HG02610 (cell line): ENCODE results near the gene ALKBH2.

Experiments
- ATAC-seq: cut with Tn5 transposase; IDR thresholded peaks from one replicate; pipeline ENCODE4 v1.9.1; 2021; ENCODE audit warnings: mild to moderate bottlenecking, moderate library complexity; ENCODE audit not compliant: unreplicated experiment

The ALKBH2 gene

GRCh38 chr12:109093022-109093918 is at the start of gene ALKBH2:
ALKBH2 (minus strand) TSS chr12:109093472; CDS start chr12:109092786, 686 bp downstream.
- peak; percentile 60 for ATAC-seq

DNA sequence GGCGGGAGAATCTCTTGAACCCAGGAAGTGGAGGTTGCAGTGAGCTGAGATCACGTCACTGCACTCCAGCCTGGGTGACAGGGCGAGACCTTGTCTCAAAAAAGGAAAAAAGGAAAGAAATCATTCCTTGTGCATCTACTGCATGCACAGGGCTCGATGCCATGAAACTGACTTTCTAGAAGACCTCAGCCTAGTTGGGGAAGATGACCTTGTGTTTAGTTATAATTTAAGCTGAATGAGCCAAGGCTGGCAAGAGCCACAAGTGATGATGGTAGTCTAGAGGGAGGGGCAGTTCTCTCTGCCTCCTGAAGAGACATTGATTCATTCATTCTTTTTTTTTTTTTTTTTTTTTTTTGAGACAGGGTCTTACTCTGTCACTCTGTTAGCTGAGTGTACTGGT is 47.3 kb upstream of the ALKBH2 start:
- ATAC-seq, result no peak

- no peak for ATAC-seq
Observed at GRCh38 chr12:109139791-109140190, 46.5 kb upstream of the ALKBH2 start.

GRCh38 chr12:109139360-109139759 is 46.1 kb upstream of the ALKBH2 start:
- no peak for ATAC-seq

DNA sequence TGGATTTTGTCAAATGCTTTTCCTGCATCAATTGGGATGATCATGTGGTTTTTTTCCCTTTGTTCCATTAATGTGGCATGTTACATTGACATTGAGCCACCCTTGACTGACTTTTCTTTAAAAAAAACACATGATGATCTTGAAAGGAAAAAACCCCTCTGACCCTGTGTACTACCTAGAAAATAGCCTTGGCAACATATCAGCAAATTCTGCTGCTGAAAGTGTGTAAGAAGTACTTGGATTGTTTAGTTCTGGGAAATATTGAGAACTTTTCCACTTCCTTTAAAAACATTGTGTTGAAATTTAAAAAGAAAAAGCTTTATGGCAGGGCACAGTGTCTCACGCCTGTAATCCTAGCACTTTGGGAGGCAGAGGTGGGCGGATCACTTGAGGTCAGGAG is 43.8 kb upstream of the ALKBH2 start:
- ATAC-seq, result no peak

DNA sequence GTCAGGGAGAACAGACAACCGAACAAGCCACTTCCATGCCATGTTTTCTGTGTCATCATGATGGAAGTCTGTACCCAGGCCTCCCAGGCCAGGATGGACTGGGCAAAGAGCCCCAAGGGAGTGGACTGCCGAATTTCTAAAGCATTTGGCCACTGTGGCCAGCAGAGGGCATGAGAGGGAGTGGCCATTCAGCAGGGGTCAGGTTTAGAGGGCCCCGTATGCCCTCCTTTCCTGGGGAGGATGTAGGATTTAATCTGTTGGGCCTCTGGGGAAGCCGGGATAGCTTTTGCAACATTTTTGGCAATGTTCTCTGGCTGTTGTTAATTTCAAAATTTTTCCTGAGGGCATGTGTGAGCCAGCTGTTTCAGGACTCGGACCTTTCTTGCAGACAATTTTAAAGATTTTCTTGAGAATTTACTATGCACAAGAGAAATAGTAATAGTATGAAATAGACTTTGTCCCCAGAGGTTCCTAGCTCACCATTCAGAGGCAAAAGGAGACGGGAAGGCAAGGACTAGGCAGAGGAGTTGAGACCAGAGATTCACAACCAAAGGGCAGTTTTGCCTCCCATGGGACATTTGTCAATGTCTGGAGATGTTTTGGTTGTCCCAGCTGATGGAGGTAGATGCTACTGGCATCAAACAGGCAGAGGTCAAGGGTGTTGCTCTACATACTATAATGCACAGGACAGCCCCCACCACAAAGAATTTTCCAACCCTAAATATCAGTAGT is 41.1 kb upstream of the ALKBH2 start:
- ATAC-seq, result no peak

DNA sequence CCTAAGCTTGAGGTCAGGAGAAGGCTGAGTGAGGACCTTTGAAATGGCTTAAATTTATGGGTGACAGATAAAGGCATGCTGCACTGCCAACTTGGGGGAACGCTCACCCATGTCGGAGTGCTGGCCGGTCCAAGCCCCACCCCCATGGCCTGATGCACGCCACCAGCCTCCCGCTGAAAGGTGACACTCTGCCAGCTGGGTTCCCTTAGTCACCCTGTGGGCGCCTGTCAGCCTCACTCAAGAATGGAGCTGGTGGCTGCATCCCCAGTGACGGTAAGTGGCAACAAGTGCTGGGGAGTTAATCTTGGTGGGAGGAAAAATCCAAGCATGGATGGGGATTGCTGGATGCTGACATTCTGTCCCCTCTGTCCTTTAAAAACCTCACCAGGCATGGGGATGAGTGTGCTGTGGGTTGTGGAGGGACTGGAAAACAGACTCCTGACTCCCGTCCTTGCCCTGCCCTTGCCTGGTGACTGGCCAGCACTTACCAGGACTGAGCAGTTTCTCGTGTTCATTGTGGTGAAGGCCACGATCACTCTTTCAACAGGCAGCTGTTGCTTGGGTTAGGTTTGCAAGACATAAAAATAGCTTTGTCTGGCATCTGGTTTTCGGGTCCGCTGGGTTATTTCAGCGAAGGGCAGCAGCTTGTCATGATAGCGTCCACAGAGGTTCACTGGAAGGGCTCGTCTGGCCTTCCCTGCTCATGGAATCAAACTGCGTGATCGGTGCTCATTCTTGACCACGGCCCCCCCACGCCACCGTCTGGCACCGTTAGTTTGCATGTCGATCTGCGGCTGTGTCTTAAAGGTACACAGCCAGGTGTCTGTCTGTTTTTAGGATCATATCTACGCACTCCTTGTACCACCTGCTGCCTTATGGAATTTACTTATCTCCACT is 38.1 kb upstream of the ALKBH2 start:
- ATAC-seq, result no peak

- ATAC-seq, result no peak
Observed at GRCh38 chr12:109130297-109131153, 37.3 kb upstream of the ALKBH2 start.

DNA sequence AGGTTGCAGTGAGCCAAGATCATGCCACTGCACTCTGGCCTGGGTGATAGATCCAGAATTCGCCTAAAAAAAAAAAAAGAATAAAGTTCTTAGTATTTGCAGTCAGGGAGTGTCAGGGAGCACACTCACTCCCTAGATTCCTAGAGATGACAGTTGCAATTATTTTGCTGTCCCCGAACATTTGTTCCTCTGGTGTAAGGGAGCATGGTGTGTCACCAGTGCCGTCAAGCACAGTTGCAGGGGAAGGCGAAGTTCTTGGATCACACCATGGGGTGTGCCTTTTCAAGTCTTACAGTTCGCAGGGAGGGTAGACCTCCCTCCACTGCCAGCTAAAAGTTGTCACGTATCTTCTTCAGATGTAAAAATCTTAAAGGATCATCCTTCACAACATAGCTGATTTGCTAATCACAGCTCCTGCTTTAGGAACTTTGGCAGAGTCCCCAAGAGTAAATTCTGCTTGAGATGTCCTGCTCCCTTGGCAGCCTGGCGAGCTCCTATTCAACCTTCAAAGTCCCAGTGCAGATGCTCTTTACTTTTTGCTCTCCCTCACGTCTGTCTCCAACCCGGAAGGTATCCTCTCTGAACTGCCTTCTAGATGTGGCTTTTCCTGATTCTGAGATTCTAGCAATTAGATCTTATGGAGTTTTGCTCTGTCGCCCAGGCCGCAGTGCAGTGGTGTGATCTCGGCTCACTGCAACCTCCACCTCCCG is 34.4 kb upstream of the ALKBH2 start:
- ATAC-seq, result no peak

GRCh38 chr12:109126784-109127183 is 33.5 kb upstream of the ALKBH2 start:
- ATAC-seq, result no peak

- no peak for ATAC-seq
Observed at GRCh38 chr12:109125791-109126190, 32.5 kb upstream of the ALKBH2 start.

DNA sequence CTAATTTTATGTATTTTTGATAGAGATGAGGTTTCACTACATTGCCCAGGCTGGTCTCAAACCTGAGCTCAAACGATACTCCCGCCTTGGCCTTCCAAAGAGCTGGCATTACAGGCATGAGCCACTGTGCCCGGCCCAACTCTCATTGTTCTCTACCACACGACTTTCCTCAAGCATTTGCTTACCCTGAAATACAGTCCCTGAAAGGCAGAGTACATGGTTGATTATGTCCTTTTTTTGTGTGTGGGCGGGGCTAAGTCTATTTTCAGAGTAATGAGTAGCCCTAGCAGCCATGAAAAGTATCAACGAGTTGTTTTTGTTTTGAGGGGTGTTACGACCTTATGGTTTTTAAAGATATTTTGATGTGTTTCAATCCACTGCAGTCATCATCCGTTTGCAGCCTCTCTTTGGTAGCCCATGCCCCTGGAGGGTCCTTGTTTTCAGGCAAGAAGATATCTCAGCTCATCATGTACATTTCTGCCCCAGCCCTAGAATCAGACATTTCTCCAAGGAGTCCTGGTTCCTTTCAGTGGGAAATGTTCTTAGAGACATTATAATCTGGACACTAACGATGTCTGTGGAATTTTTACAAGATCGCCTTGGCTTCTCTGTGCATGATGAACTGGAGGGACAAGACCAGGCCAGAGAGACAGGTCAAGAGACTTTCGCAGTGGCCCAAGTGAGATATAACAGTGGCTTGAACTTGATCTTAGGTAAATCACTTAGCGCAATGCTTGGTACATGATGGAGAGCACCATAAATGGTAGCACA is 31.8 kb upstream of the ALKBH2 start:
- no peak for ATAC-seq

DNA sequence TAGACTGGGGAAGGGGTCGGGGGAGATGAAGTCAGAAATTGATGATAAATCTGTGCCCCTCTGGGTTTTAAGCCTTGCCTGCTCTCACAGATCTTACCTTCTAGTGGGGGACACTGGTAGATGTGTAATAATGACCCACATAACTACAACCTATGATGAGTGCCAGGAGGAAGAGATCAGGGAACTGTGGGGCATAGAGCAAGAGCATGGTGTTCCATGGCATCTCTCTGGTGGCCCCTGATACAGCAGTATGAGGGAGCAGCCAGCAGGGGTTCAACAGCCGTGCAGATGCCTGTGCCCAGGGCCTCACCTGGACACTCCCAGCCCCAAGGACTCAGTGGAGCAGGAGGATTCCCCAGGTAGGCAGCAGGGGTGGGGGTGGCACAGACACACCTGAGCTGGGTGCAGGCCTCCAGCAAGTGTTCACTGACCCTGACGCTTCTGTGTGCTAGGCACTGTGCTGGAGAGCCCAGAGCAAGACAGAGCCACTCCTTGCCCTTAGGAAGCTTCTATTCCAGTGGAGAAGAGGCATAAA is 28.1 kb upstream of the ALKBH2 start:
- no peak for ATAC-seq

DNA sequence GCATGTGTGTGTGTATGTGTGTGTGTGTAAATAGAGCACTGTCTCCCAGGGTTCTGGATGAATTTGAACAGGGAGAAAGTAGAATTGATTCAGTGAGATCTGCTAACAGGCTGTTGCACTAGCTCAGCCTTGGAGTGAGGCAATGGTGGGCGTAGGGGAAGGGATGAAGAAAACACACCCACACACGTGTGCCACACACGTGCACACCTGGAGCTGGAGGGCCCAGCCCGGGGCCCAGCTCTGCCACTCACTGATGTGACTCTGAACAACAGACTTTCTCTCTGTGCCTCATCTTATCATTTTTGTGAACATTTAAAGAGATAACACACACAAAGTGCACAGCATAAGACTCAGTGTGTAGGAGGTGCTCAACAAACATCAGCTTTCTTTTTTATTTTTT is 27.3 kb upstream of the ALKBH2 start:
- ATAC-seq, result no peak

DNA sequence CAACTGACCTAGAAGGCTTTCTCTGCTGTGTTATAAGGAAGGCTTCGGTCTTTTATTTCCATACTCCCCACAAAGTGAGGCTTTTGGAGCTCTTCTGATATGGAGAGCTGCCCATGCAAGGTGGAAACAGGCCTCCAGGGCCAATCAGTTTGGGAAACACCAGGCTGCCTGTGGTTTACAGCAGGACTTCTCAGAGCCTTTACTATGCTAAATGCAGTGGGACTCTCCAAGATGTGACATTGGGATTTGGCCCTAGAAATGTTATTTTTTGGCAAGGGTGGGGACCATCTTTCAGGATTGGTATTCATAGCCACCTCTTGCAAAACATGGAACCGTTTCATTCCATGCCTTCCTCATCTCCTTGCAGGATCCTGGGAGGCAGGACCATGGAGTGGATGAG is 26.8 kb upstream of the ALKBH2 start:
- ATAC-seq, result no peak

DNA sequence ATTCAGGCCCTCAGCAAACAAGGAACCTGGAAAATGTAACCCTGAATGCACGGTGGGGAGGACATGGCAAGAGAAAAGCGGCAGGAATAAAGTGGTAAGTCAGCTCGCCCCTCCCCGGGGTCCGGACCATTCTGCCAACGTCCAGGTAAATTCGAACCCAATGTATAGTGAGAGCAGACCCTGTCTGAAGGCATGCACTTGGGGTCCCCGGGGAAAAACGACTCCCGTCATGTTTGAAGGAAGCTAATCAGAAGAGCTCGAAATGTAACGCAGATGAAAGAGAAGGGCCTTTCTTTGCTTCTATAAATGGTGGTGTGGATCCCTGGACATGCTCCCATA is 23.3 kb upstream of the ALKBH2 start:
- ATAC-seq, result no peak

DNA sequence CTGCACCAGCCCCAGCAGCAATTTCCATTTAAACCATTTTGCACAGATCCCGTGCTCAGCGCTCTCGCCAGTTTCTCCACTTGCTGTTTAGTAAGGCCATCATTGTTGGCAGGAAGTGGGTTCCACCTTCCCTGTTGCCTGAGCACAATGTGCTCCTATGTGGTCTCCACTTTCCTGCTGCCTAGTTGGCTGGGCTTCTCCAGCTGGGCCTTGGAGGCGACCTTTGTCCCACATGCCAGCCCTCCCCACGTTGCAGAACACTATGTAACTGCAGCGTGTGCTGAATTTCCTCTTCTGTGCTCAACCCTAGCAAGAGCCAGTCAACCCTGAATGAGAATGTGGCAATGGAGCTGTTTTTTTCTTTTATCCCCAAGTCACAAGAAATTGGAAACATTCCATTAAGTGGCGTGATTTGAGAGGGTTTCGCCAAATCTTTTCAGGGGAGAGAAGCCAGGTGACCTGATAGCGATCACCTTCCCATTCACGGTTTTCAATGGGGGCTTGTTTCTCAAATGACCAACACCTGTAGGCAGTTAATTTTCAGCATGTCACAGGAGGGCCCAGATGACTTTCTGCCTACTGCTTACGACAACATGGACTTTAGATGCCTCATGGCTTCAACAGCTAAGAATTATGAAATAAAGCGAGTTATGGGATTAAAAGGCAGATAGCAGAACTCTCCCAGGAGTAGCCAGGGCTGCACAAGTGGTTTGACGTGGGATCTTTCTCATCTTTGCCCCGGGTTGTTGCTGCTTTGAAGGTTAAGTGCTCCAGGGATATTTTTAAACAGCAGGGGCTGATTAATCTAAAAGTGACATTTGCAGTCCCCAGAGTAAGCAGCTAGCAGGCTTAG is 22.7 kb upstream of the ALKBH2 start, which contains the start of gene ACACB:
ACACB (plus strand) TSS at position 830 of the 853 bp plus-strand sequence. CDS start 22,819 bp downstream, outside the sequence.
- ATAC-seq, result no peak

GRCh38 chr12:109115404-109115757 is 22.1 kb upstream of the ALKBH2 start:
- ATAC-seq, result no peak
